ENCODE results near the gene ZNF638. TPM values are rescaled to one million over a fixed set of nuclear protein-coding genes. Genes with fewer than 3 reads are reported as not detected.

Gene ZNF638

DNA sequence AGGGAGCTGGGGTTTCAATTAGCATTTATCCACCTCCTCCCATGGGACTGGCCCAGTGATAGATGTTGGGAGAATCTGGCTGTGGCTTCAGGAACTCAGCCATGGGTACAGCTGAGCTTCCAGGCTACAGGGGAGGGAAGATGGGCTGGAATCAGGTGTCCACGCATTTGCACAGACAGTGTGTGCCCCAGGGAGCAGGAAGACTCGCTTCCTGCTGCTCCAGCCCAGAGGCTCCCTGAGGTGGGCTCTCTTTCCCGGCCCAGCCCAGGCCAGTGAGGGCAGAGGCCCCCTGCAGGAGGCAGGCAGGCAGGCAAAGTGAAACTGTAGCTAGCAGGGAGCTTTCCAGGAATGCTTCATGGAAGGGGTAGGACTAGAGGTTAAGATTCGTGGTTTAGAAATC, 150.5 kb downstream of the ZNF638 start:
- WGBS: 47% methylated on average over 4 of the region's 4 CpGs
- H2BK15ac ChIP-seq (ENCODE audit: low read depth, poor library complexity, severe bottlenecking): no peak overlapping the region

GRCh38 chr2:71483246-71483645, 151.7 kb downstream of the ZNF638 start:
- no peak overlapping the region for H3K27ac ChIP-seq (ENCODE audit: low read length, poor library complexity, severe bottlenecking)
- peaks cover 0 to 65% of the 10 kb centered on the region in 2 experiments for H3K27me3 ChIP-seq (ENCODE audit: control insufficient read depth in 1 of 2, insufficient read depth in 1 of 2, low read length in 2 of 2)
- DNase-seq: no peak
- no peak overlapping the region for H3K4ac ChIP-seq (ENCODE audit: low read depth in 1 of 2, low read length in 2 of 2)
- no peak overlapping the region for H3K4me3 ChIP-seq (ENCODE audit: insufficient read depth in 1 of 2, low read depth in 1 of 2, low read length in 2 of 2)
- no peak overlapping the region for H2BK15ac ChIP-seq (ENCODE audit: low read depth, poor library complexity, severe bottlenecking)
- no peak overlapping the region for H2BK12ac ChIP-seq (ENCODE audit: low read length in 2 of 2)
- no peak overlapping the region for H4K8ac ChIP-seq (ENCODE audit: low read length)
- H2AK5ac ChIP-seq (ENCODE audit: low read length, severe bottlenecking): peak overlapping the region; percentile 8
- no peak overlapping the region for H2BK5ac ChIP-seq (ENCODE audit: low read depth, low read length, poor library complexity, severe bottlenecking)
- H3K23ac ChIP-seq (ENCODE audit: low read length in 2 of 2): no peak overlapping the region
- H3K9ac ChIP-seq (ENCODE audit: low read length): no peak overlapping the region
- H2BK120ac ChIP-seq (ENCODE audit: low read depth, low read length): no peak overlapping the region
- H4K91ac ChIP-seq (ENCODE audit: low read length): no peak overlapping the region
- no peaks in the 10 kb centered on the region for H3K9me3 ChIP-seq (ENCODE audit: control insufficient read depth, low read length)
- H3K4me2 ChIP-seq (ENCODE audit: low read length, poor library complexity, severe bottlenecking): no peak overlapping the region
- H3K14ac ChIP-seq (ENCODE audit: low read length in 2 of 2): no peak overlapping the region
- no peak overlapping the region for H3K18ac ChIP-seq (ENCODE audit: low read depth in 1 of 2, low read length in 2 of 2)
- peaks cover 30% of the 10 kb centered on the region for H3K79me1 ChIP-seq (replicated peaks; ENCODE audit: low read length, poor library complexity, severe bottlenecking)
- no peak overlapping the region for H2AFZ ChIP-seq (ENCODE audit: low read depth, low read length)
- peaks cover 0 to 52% of the 10 kb centered on the region in 2 experiments for H3K36me3 ChIP-seq (ENCODE audit: control insufficient read depth in 1 of 2, insufficient read depth in 2 of 2, low read depth in 1 of 2, low read length in 2 of 2)
- peaks cover 31% of the 10 kb centered on the region for H3K4me1 ChIP-seq (ENCODE audit: control insufficient read depth, insufficient read depth, low read depth, low read length)
- 85% methylated on average over 10 of the region's 10 CpGs for WGBS

More for the DNA sequence above, 150.5 kb downstream of the ZNF638 start:
- Histone ChIP-seq H3K36me3 (ENCODE audit: control insufficient read depth in 1 of 2, insufficient read depth in 2 of 2, low read depth in 1 of 2, low read length in 2 of 2) (peaks cover 0 to 49% of the 10 kb centered on the region in 2 experiments), H3K27me3 (ENCODE audit: control insufficient read depth in 1 of 2, insufficient read depth in 1 of 2, low read length in 2 of 2) (peaks cover 0 to 65% of the 10 kb centered on the region in 2 experiments), H3K4me3 (ENCODE audit: insufficient read depth in 1 of 2, low read depth in 1 of 2, low read length in 2 of 2) (no peak overlapping the region), H2AFZ (ENCODE audit: low read depth, low read length) (no peak overlapping the region), H3K18ac (ENCODE audit: low read depth in 1 of 2, low read length in 2 of 2) (no peak overlapping the region), H2BK12ac (ENCODE audit: low read length in 2 of 2) (no peak overlapping the region), H3K14ac (ENCODE audit: low read length in 2 of 2) (no peak overlapping the region), H2AK5ac (ENCODE audit: low read length, severe bottlenecking) (peak overlapping the region; percentile 38), H2BK5ac (ENCODE audit: low read depth, low read length, poor library complexity, severe bottlenecking) (no peak overlapping the region), H3K4me1 (ENCODE audit: control insufficient read depth, insufficient read depth, low read depth, low read length) (peaks cover 30% of the 10 kb centered on the region), H3K27ac (ENCODE audit: low read length, poor library complexity, severe bottlenecking) (peak overlapping the region; percentile 20), H3K9ac (ENCODE audit: low read length) (no peak overlapping the region), H3K4me2 (ENCODE audit: low read length, poor library complexity, severe bottlenecking) (no peak overlapping the region), H3K23ac (ENCODE audit: low read length in 2 of 2) (no peak overlapping the region), H2BK120ac (ENCODE audit: low read depth, low read length) (no peak overlapping the region), H4K91ac (ENCODE audit: low read length) (no peak overlapping the region), H3K79me1 (replicated peaks; ENCODE audit: low read length, poor library complexity, severe bottlenecking) (peaks cover 30% of the 10 kb centered on the region), H4K8ac (ENCODE audit: low read length) (no peak overlapping the region), H3K9me3 (ENCODE audit: control insufficient read depth, low read length) (no peaks in the 10 kb centered on the region), H3K4ac (ENCODE audit: low read depth in 1 of 2, low read length in 2 of 2) (no peak overlapping the region)
- DNase-seq: no peak

DNA sequence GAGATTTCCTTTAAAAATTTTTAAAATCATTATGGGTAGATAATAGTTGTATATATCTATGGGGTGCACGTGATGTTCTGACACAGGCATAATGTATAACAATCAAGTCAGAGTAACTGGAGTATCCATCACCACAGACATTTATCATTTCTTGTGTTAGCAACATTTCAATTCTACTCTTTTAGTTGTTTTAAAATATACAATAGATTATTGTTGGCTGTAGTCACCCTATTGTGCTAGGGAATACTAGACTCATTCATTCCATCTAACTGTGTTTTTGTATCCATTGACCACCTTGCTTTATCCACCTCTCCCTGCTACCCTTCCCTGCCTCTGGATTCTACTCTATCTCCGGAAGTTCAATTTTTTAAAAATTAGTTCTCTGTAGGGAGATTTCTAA, 152.8 kb downstream of the ZNF638 start:
- Histone ChIP-seq H4K91ac (ENCODE audit: low read length) (no peak overlapping the region), H2BK5ac (ENCODE audit: low read depth, low read length, poor library complexity, severe bottlenecking) (no peak overlapping the region), H3K9me3 (ENCODE audit: control insufficient read depth, low read length) (no peaks in the 10 kb centered on the region), H3K9ac (ENCODE audit: low read length) (no peak overlapping the region), H3K27ac (ENCODE audit: low read length, poor library complexity, severe bottlenecking) (no peak overlapping the region), H3K4me3 (ENCODE audit: insufficient read depth in 1 of 2, low read depth in 1 of 2, low read length in 2 of 2) (no peak overlapping the region), H2BK12ac (ENCODE audit: low read length in 2 of 2) (no peak overlapping the region), H3K27me3 (ENCODE audit: control insufficient read depth in 1 of 2, insufficient read depth in 1 of 2, low read length in 2 of 2) (peaks cover 0 to 71% of the 10 kb centered on the region in 2 experiments), H2AFZ (ENCODE audit: low read depth, low read length) (no peak overlapping the region), H3K4ac (ENCODE audit: low read depth in 1 of 2, low read length in 2 of 2) (no peak overlapping the region), H2BK15ac (ENCODE audit: low read depth, poor library complexity, severe bottlenecking) (no peak overlapping the region), H3K14ac (ENCODE audit: low read length in 2 of 2) (no peak overlapping the region), H3K79me1 (replicated peaks; ENCODE audit: low read length, poor library complexity, severe bottlenecking) (peaks cover 29% of the 10 kb centered on the region), H3K23ac (ENCODE audit: low read length in 2 of 2) (no peak overlapping the region), H3K36me3 (ENCODE audit: control insufficient read depth in 1 of 2, insufficient read depth in 2 of 2, low read depth in 1 of 2, low read length in 2 of 2) (peaks cover 0 to 59% of the 10 kb centered on the region in 2 experiments), H2AK5ac (ENCODE audit: low read length, severe bottlenecking) (no peak overlapping the region), H3K4me2 (ENCODE audit: low read length, poor library complexity, severe bottlenecking) (no peak overlapping the region), H3K18ac (ENCODE audit: low read depth in 1 of 2, low read length in 2 of 2) (no peak overlapping the region), H3K4me1 (ENCODE audit: control insufficient read depth, insufficient read depth, low read depth, low read length) (peaks cover 29% of the 10 kb centered on the region), H2BK120ac (ENCODE audit: low read depth, low read length) (no peak overlapping the region), H4K8ac (ENCODE audit: low read length) (no peak overlapping the region)
- no CpG with 5 or more reads among the region's 2 CpGs for WGBS
- no peak for DNase-seq

Small RNAs within 50 kb of the gene (small RNA-seq; reads per million reads assigned to genes)
- gene RNU6-105P (ENCODE audit: low read depth): not detected
